HFF-Myc (cell line): Measurements from ENCODE around the gene KEL.

ENCODE experiments used
- DNase-seq: peaks from one replicate; pipeline ENCODE4 v3.0.0-alpha.2; 2011; ENCODE audit warnings: low read depth; ENCODE audit errors: extremely low read depth
- H3K4me3 ChIP-seq: replicated peaks from 2 replicates; pipeline ENCODE4 v1.5.1; 2011; ENCODE audit warnings: low read depth, mild to moderate bottlenecking, control low read depth, low read length
- CTCF ChIP-seq: IDR thresholded peaks from 2 replicates; pipeline ENCODE4 v1.5.1; 2012; ENCODE audit warnings: mild to moderate bottlenecking, low read depth, low read length, control low read depth; ENCODE audit errors: missing control alignments

The KEL gene

GRCh38 chr7:142896741-142897379 lies 65.3 kb downstream of the KEL start:
- TF ChIP-seq CTCF: no peak
- H3K4me3 ChIP-seq: no peak overlapping the region
- no peak for DNase-seq

DNA sequence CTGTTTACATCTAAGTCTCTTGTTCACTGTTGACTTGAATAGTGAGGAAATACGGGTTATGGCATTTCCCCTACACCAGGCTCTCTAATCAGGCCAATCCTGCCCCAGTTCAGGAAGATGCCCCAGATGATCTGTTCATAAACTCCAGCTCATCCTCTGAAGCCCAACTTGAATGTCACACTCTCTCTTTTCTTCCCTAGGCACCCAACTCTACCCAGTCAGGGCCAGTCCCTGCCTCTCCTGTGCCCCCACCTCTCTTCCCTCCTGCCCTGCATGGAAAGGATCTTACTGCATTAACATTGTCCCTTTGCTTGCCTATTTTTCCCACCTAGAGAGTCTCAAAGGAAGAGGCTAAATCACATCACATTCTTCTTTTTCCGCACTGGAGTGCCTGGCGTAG lies 66.0 kb downstream of the KEL start:
- TF ChIP-seq CTCF: no peak
- no peak overlapping the region for H3K4me3 ChIP-seq
- DNase-seq: no peak

DNA sequence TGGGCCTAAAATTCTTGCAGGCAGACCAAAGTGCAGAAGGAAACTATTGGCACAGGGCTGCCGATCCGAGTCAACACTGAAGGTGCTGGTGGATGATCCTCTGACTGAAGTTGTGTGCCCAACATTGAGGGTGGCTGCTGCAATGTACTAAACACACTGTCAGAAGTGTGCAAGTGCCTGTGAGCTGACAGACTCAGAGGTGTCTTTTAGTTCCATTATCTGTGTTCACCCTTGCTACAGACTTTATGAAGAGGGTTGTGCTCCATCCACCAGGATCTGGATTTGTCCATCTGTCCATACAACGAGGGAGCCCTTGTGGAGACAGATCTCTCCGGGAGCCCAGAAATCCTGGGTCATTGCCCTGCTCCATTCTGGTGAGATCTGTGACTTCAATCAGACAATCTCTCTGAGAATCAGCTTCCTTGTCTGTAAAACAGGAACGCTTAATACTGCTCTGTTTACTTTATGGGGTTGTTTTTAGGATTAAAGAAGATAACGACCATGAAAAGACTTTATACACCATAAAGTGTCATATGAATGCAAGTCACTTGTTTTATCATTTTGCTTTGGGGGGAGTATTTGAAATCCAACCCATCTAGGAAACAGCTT lies 67.1 kb downstream of the KEL start:
- no peak overlapping the region for H3K4me3 ChIP-seq
- no peak for TF ChIP-seq CTCF
- DNase-seq: no peak

- no peak for DNase-seq
- H3K4me3 ChIP-seq: no peak overlapping the region
- no peak for TF ChIP-seq CTCF
Measured at GRCh38 chr7:142894112-142894984, 67.8 kb downstream of the KEL start.

- H3K4me3 ChIP-seq: no peak overlapping the region
- DNase-seq: no peak
- no peak for TF ChIP-seq CTCF
Measured at GRCh38 chr7:142892951-142893350, 69.2 kb downstream of the KEL start.

DNA sequence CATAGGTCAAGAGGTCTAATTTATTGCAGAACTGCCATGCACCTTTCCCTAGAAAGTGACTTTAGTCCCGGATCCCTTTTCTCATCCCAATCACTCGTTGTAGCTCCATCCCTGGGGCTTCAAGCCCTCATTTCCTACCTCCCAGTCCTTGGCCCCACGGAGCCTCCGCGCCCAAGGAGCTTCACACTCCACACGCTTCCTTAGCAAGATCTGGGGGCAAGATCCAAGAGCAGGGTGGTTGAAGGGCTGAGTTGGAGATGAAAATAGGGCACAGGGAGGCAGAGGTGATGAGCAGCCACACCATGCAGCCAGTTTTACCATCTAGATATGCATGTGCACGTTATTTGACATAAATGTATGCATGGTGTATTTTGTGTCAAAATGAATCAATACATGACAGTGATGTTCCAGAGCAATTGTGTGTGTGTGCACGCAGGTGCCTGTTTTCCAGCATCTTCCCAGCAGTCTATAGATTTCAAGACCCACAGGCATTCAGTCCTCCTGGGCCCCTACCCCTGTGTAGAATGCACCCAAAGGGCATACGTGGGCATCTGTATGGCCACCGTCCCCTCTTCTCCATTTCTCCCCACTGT lies 70.6 kb downstream of the KEL start:
- DNase-seq: no peak
- H3K4me3 ChIP-seq: no peak overlapping the region
- TF ChIP-seq CTCF: no peak
